Transverse colon (tissue), 3 donors: ENCODE measurements around the gene PCED1B.

Source experiments
- CTCF ChIP-seq, 5 experiments: fragments of 200-600 bp in 3 of 5; fragments of 450-650 bp in 2 of 5; sonication (generic) in 3 of 5; IDR thresholded peaks; 1 replicate in 2 of 5; 2 replicates in 3 of 5; pipeline ENCODE4 v1.5.1; 2016 to 2017; ENCODE audit warnings: antibody characterized with exemption in 5 of 5, inconsistent platforms in 3 of 5, mild to moderate bottlenecking in 2 of 5, moderate library complexity in 1 of 5
- EP300 ChIP-seq: sonication (generic); formaldehyde crosslinking; IDR thresholded peaks from one replicate; pipeline ENCODE4 v1.6.1; 2017; ENCODE audit warnings: antibody characterized with exemption, low read depth

- TF ChIP-seq CTCF (IDR thresholded peaks at IDR 0.05) (no peak), EP300 (no peak)
Measured at GRCh38 chr12:47242426-47242825, 163.0 kb downstream of the PCED1B start.
